ENCODE results near the gene NLK.
"Not testable (repeated sequence)": the region's sequence is repeated elsewhere in the genome, so short reads cannot be mapped to it uniquely, and the experiment has no call there.

NLK gene

GRCh38 chr17:28166478-28166877 is 124.0 kb downstream of the NLK start:
- DNase-seq, result no peak

GRCh38 chr17:28169621-28170349 is 127.3 kb downstream of the NLK start:
- no peak for DNase-seq

- no peak for DNase-seq
Measured at GRCh38 chr17:28170771-28171170, 128.3 kb downstream of the NLK start.

- no peak for DNase-seq
Measured at GRCh38 chr17:28173031-28173561, 130.6 kb downstream of the NLK start.

- no peak for DNase-seq
Measured at GRCh38 chr17:28173801-28174200, 131.3 kb downstream of the NLK start.

GRCh38 chr17:28174352-28175046 is 132.0 kb downstream of the NLK start:
- DNase-seq, result no peak

GRCh38 chr17:28177351-28177750 is 134.9 kb downstream of the NLK start:
- DNase-seq, result no peak

- DNase-seq, result no peak
Measured at GRCh38 chr17:28178800-28179199, 136.3 kb downstream of the NLK start.

- DNase-seq, result no peak
Measured at GRCh38 chr17:28180449-28180848, 138.0 kb downstream of the NLK start.

- DNase-seq, result no peak
Measured at GRCh38 chr17:28181568-28181967, 139.1 kb downstream of the NLK start.

- no peak for DNase-seq
Measured at GRCh38 chr17:28182559-28182958, 140.1 kb downstream of the NLK start.

- no peak for DNase-seq
Measured at GRCh38 chr17:28185658-28186057, 143.2 kb downstream of the NLK start.

GRCh38 chr17:28186472-28186871 is 144.0 kb downstream of the NLK start:
- not testable (repeated sequence) for DNase-seq

- no peak for DNase-seq
Measured at GRCh38 chr17:28187931-28188330, 145.5 kb downstream of the NLK start.

- no peak for DNase-seq
Measured at GRCh38 chr17:28188841-28189263, 146.4 kb downstream of the NLK start.

- DNase-seq, result no peak
Measured at GRCh38 chr17:28189667-28190066, 147.2 kb downstream of the NLK start.

GRCh38 chr17:28191018-28191417 is 148.5 kb downstream of the NLK start:
- DNase-seq, result no peak

GRCh38 chr17:28193241-28193640 is 150.8 kb downstream of the NLK start:
- no peak for DNase-seq

GRCh38 chr17:28194382-28194781 is 151.9 kb downstream of the NLK start:
- DNase-seq, result no peak

GRCh38 chr17:28196636-28197035 is 154.2 kb downstream of the NLK start:
- no peak for DNase-seq

GRCh38 chr17:28199115-28199514 is 156.6 kb downstream of the NLK start:
- DNase-seq, result no peak

- no peak for DNase-seq
Measured at GRCh38 chr17:28199728-28200127, 157.3 kb downstream of the NLK start.

GRCh38 chr17:28201315-28201714 is 158.8 kb downstream of the NLK start:
- no peak for DNase-seq

- no peak for DNase-seq
Measured at GRCh38 chr17:28204244-28204643, 161.8 kb downstream of the NLK start.

All from NCI-H446 treated with DMSO at 0.1 percent for 48 hours (cell line).